GM21529 (cell line): Measurements from ENCODE around the gene RNPS1.
"Not testable (repeated sequence)": the region's sequence is repeated elsewhere in the genome, so short reads cannot be mapped to it uniquely, and the experiment has no call there.

Experiments
- ATAC-seq: cut with Tn5 transposase; IDR thresholded peaks from one replicate; pipeline ENCODE4 v1.9.1; 2021; ENCODE audit not compliant: unreplicated experiment

The RNPS1 gene

GRCh38 chr16:2282866-2283555 lies 15.1 kb upstream of the RNPS1 start:
- no peak for ATAC-seq

GRCh38 chr16:2282262-2282661 lies 14.3 kb upstream of the RNPS1 start:
- no peak for ATAC-seq

GRCh38 chr16:2280981-2281542 lies 13.1 kb upstream of the RNPS1 start:
- no peak for ATAC-seq

GRCh38 chr16:2280461-2280860 lies 12.5 kb upstream of the RNPS1 start:
- no peak for ATAC-seq

GRCh38 chr16:2278956-2279800 lies 11.3 kb upstream of the RNPS1 start:
- no peak for ATAC-seq

- no peak for ATAC-seq
These were observed 10.3 kb upstream of the RNPS1 start for GRCh38 chr16:2278272-2278608.

GRCh38 chr16:2277466-2278271 lies 9.7 kb upstream of the RNPS1 start:
- ATAC-seq: no peak

GRCh38 chr16:2276368-2277195 lies 8.7 kb upstream of the RNPS1 start:
- no peak for ATAC-seq

- no peak for ATAC-seq
These were observed 7.8 kb upstream of the RNPS1 start for GRCh38 chr16:2275476-2276367.

GRCh38 chr16:2273931-2274330 lies 6.0 kb upstream of the RNPS1 start:
- ATAC-seq: no peak

GRCh38 chr16:2273484-2273883 lies 5.6 kb upstream of the RNPS1 start:
- ATAC-seq: no peak

GRCh38 chr16:2271848-2272461 lies 4.0 kb upstream of the RNPS1 start:
- ATAC-seq: no peak

GRCh38 chr16:2270588-2271470 lies 2.9 kb upstream of the RNPS1 start:
- no peak for ATAC-seq

GRCh38 chr16:2270070-2270462 lies 2.1 kb upstream of the RNPS1 start:
- no peak for ATAC-seq

GRCh38 chr16:2267505-2267912 lies 417 bp downstream of the RNPS1 start:
- peak; percentile 51 for ATAC-seq

- ATAC-seq: not testable (repeated sequence)
These were observed 1.0 kb downstream of the RNPS1 start for GRCh38 chr16:2266887-2267286.

- ATAC-seq: not testable (repeated sequence)
These were observed 4.9 kb downstream of the RNPS1 start for GRCh38 chr16:2263026-2263425.

GRCh38 chr16:2260250-2260649 lies 7.7 kb downstream of the RNPS1 start:
- no peak for ATAC-seq
